Measurements from ENCODE around the gene SP110. TPM values are rescaled to one million over a fixed set of nuclear protein-coding genes. Genes with fewer than 3 reads are reported as not detected.
A peak's percentile ranks its signal among the peaks of the same experiment; 100 is the strongest.

The SP110 gene
- total and polyA plus RNA-seq, 2 of the 4 experiments (the other 2 are of a cell fraction): 9.3 to 10.2 TPM

- ATAC-seq (ENCODE audit: low read depth): no peak
- H3K23ac ChIP-seq (ENCODE audit: low read depth, low read length): no peak overlapping the region
- no peak overlapping the region for H2BK20ac ChIP-seq (ENCODE audit: low read depth, low read length)
- WGBS, 2 experiments (ENCODE audit: extremely low coverage in 2 of 2, insufficient read length in 1 of 2): no CpG with 5 or more reads among the region's 3 CpGs
- CTCF ChIA-PET: no interaction called here
- intact Hi-C loops (cut with micrococcal nuclease) (no loop called here), dilution Hi-C loops (cut with HindIII; ENCODE audit: low sequenced_read_pairs, unreplicated experiment) (no loop called here), in situ Hi-C loops (cut with MboI; ENCODE audit: low sequenced_read_pairs) (no loop called here)
- H3K4me1 ChIP-seq (ENCODE audit: control insufficient read depth, insufficient read depth, low read length): no peaks in the 10 kb centered on the region
- H3K9me3 ChIP-seq (ENCODE audit: control insufficient read depth, insufficient read depth, low read length): no peaks in the 10 kb centered on the region
- no peak overlapping the region for H4K91ac ChIP-seq (ENCODE audit: insufficient read depth, low read depth, low read length)
- H3K79me1 ChIP-seq (ENCODE audit: low read depth in 1 of 2, low read length in 2 of 2): no peaks in the 10 kb centered on the region
- H3K9ac ChIP-seq (ENCODE audit: low read depth, low read length): no peak overlapping the region; the same call in 1 of the 2 replicates
- H3K27me3 ChIP-seq (ENCODE audit: control insufficient read depth, insufficient read depth, low read length): no peaks in the 10 kb centered on the region
- POLR2A ChIA-PET (ENCODE audit: unreplicated experiment): no interaction called here
- H2AK9ac ChIP-seq (replicated peaks; ENCODE audit: low read depth, low read length, poor library complexity): no peak overlapping the region
- H2AK5ac ChIP-seq (ENCODE audit: low read depth, low read length): no peak overlapping the region
- no peak overlapping the region for H3K56ac ChIP-seq (ENCODE audit: extremely low read depth, insufficient read depth, low read length)
- no peaks in the 10 kb centered on the region for H3K36me3 ChIP-seq (ENCODE audit: control insufficient read depth, insufficient read depth, low read length)
- TF ChIP-seq CTCF (conservative IDR thresholded peaks at IDR 0.05; ENCODE audit: low read depth, low read length): no peak
- H3K27ac ChIP-seq (ENCODE audit: insufficient read depth, low read length): no peak overlapping the region
- H4K5ac ChIP-seq (ENCODE audit: low read depth, low read length): no peak overlapping the region
- H3K9me1 ChIP-seq (ENCODE audit: insufficient read depth, low read length): no peaks in the 10 kb centered on the region
- H2BK120ac ChIP-seq (ENCODE audit: low read depth, low read length): no peak overlapping the region
- H3K4ac ChIP-seq (ENCODE audit: low read depth, low read length): no peak overlapping the region
- no peak overlapping the region for H2AFZ ChIP-seq (replicated peaks; ENCODE audit: low read length, poor library complexity)
- no peak overlapping the region for H3K4me3 ChIP-seq (ENCODE audit: insufficient read depth, low read depth, low read length)
- H4K20me1 ChIP-seq (ENCODE audit: insufficient read depth, low read length): no peaks in the 10 kb centered on the region
- no peak overlapping the region for H4K8ac ChIP-seq (ENCODE audit: low read depth in 2 of 2, low read length in 2 of 2)
- peak overlapping the region; percentile 50; the same call in 1 of the 2 replicates for H3K4me2 ChIP-seq (ENCODE audit: low read depth, low read length)
- no TSS peak for BruUV-seq (replicated peaks)
- peak; percentile 1 for DNase-seq
- H2BK5ac ChIP-seq (ENCODE audit: low read depth, low read length, poor library complexity, severe bottlenecking): no peak overlapping the region
- no peak overlapping the region for H2BK15ac ChIP-seq (ENCODE audit: low read depth, low read length)
- no peak overlapping the region for H3K18ac ChIP-seq (ENCODE audit: low read depth, low read length)
- H3K14ac ChIP-seq (replicated peaks; ENCODE audit: low read depth, low read length): no peak overlapping the region
These were observed 48.9 kb upstream of the SP110 start for GRCh38 chr2:230268606-230269243.
